ENCODE data around the gene KBTBD7. TPM values are rescaled to one million over a fixed set of nuclear protein-coding genes. Genes with fewer than 3 reads are reported as not detected.

Gene KBTBD7
- total RNA-seq, 1 experiment from 2014 or later = 12.9 TPM

- Histone ChIP-seq H2AFZ (ENCODE audit: low read length) (no peak overlapping the region), H3K79me1 (ENCODE audit: insufficient read depth, low read depth, low read length, poor library complexity, severe bottlenecking) (no peaks in the 10 kb centered on the region), H3K27me3 (ENCODE audit: insufficient read depth, low read length) (no peaks in the 10 kb centered on the region; the same call in 1 of the 2 replicates), H4K91ac (ENCODE audit: insufficient read length, low read depth, low read length) (no peak overlapping the region), H2BK12ac (ENCODE audit: insufficient read length, low read depth, low read length) (no peak overlapping the region), H3K14ac (ENCODE audit: insufficient read depth, low read length) (no peak overlapping the region), H3K4me2 (ENCODE audit: insufficient read depth, insufficient read length, low read length) (no peak overlapping the region), H3K23me2 (ENCODE audit: insufficient read length, low read depth, low read length, poor library complexity, severe bottlenecking) (no peaks in the 10 kb centered on the region), H3K9me3 (ENCODE audit: control insufficient read depth, low read depth, low read length) (no peaks in the 10 kb centered on the region), H4K5ac (ENCODE audit: insufficient read length, low read depth, low read length) (no peak overlapping the region), H2BK20ac (ENCODE audit: low read depth, low read length, poor library complexity, severe bottlenecking) (no peak overlapping the region), H3K4me1 (ENCODE audit: insufficient read depth, low read length) (no peaks in the 10 kb centered on the region), H3K27ac (ENCODE audit: insufficient read length, low read depth, low read length) (no peak overlapping the region), H3K23ac (ENCODE audit: insufficient read length, low read depth, low read length) (no peak overlapping the region), H4K20me1 (ENCODE audit: control insufficient read depth, insufficient read depth, insufficient read length) (no peaks in the 10 kb centered on the region), H3K79me2 (ENCODE audit: insufficient read depth, low read length) (no peaks in the 10 kb centered on the region), H4K8ac (replicated peaks; ENCODE audit: insufficient read length, low read depth, low read length) (no peak overlapping the region), H3T11ph (ENCODE audit: low read length) (no peak overlapping the region), H2BK15ac (ENCODE audit: low read depth, low read length) (no peak overlapping the region), H3K18ac (ENCODE audit: insufficient read length, low read depth, low read length) (no peak overlapping the region), H3K9ac (ENCODE audit: extremely low read depth, insufficient read length, low read length) (no peak overlapping the region), H3K56ac (ENCODE audit: insufficient read length, low read depth, low read length) (no peak overlapping the region), H2AK5ac (ENCODE audit: insufficient read length, low read length) (no peak overlapping the region), H3K4ac (ENCODE audit: low read depth, low read length) (no peak overlapping the region), H2BK5ac (ENCODE audit: insufficient read length, low read length) (no peak overlapping the region), H2BK120ac (ENCODE audit: low read depth, low read length, poor library complexity, severe bottlenecking) (no peak overlapping the region)
- peak; percentile 84 for TF ChIP-seq CTCF (conservative IDR thresholded peaks at IDR 0.05)
- H3K27me3 Mint-ChIP-seq (ENCODE audit: low read depth) = no peaks in the 10 kb centered on the region
- no peaks in the 10 kb centered on the region for H3K9me3 Mint-ChIP-seq
- peaks cover 0 to 6% (median 2%) of the 10 kb centered on the region in 3 experiments; a peak in 3 of 7 replicates for H3K36me3 Mint-ChIP-seq (ENCODE audit: insufficient read depth in 1 of 3, low read depth in 3 of 3)
- DNase-seq = peak; percentile 67
- H3K4me1 Mint-ChIP-seq = no peaks in the 10 kb centered on the region
- peak overlapping the region in 1 of 3 experiments; percentile 64; a peak in 2 of 7 replicates for H3K27ac Mint-ChIP-seq
- WGBS (ENCODE audit: extremely low coverage, insufficient read length, low lambda C conversion rate) = no CpG with 5 or more reads among the region's 6 CpGs
- H3K4me3 Mint-ChIP-seq = no peak overlapping the region
Observed at GRCh38 chr13:41222259-41222852, 28.0 kb upstream of the KBTBD7 start.

All from H9 (cell line).